Keratinocyte (primary cell): ENCODE results near the gene DDX4.

Experiments
- EZH2 ChIP-seq: IDR thresholded peaks from one replicate; pipeline ENCODE4 v1.6.1; 2012; ENCODE audit warnings: inconsistent platforms, mild to moderate bottlenecking, low read length, moderate library complexity
- TF ChIP-seq, protein P1 (sequence below), 3 experiments: IDR thresholded peaks in 1 of 3; conservative IDR thresholded peaks in 1 of 3; optimal IDR thresholded peaks in 1 of 3; 2 replicates in 2 of 3; 3 replicates in 1 of 3; pipeline versions ENCODE3 to v1.5.1; 2011; ENCODE audit warnings: low read length in 3 of 3, mild to moderate bottlenecking in 3 of 3, moderate library complexity in 2 of 3, control low read depth in 1 of 3, inconsistent platforms in 1 of 3; ENCODE audit not compliant: insufficient read depth in 2 of 3; ENCODE audit errors: extremely low read depth in 1 of 3

DNA sequence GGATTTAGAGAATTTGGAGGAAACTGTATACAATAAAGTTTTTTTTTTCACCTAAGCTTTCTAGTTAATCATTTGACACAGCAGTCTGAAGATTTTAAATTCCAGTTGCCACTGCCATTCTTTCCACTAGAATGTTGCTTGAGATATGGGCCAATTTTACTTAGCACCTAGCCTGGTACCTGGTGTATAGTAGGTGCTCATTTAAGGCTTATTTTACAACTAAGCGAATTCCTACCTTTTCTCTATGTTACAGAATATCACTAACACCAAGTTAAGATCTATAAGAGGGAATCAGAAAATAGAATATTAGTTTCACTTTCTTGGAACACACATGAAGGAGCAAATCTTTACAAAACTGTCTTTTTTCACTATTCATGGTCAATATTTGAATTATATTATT, 3.2 kb upstream of the DDX4 start:
- TF ChIP-seq, protein P1, sequence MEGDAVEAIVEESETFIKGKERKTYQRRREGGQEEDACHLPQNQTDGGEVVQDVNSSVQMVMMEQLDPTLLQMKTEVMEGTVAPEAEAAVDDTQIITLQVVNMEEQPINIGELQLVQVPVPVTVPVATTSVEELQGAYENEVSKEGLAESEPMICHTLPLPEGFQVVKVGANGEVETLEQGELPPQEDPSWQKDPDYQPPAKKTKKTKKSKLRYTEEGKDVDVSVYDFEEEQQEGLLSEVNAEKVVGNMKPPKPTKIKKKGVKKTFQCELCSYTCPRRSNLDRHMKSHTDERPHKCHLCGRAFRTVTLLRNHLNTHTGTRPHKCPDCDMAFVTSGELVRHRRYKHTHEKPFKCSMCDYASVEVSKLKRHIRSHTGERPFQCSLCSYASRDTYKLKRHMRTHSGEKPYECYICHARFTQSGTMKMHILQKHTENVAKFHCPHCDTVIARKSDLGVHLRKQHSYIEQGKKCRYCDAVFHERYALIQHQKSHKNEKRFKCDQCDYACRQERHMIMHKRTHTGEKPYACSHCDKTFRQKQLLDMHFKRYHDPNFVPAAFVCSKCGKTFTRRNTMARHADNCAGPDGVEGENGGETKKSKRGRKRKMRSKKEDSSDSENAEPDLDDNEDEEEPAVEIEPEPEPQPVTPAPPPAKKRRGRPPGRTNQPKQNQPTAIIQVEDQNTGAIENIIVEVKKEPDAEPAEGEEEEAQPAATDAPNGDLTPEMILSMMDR (optimal IDR thresholded peaks at IDR 0.05 in 1 of 3, IDR thresholded peaks at IDR 0.05 in 1 of 3, conservative IDR thresholded peaks at IDR 0.05 in 1 of 3; ENCODE audit: extremely low read depth in 1 of 3, insufficient read depth in 2 of 3, low read length in 3 of 3), result no peak
- no peak for TF ChIP-seq EZH2
